WERI-Rb-1 (cell line): ENCODE measurements around the gene PKD2L2.
"Not testable (repeated sequence)": the region's sequence is repeated elsewhere in the genome, so short reads cannot be mapped to it uniquely, and the experiment has no call there.

Experiments
- DNase-seq: peaks from one replicate; pipeline ENCODE4 v3.0.0-alpha.2; 2020
- H3K27ac ChIP-seq: fragments of 250-450 bp; sonication (Bioruptor Pico); 2 replicates; pipeline ENCODE4 v1.5.1; 2020; ENCODE audit warnings: mild to moderate bottlenecking, moderate library complexity
- H3K27me3 ChIP-seq: fragments of 250-450 bp; sonication (Bioruptor Pico); 2 replicates; pipeline ENCODE4 v1.5.1; 2021; ENCODE audit warnings: mild to moderate bottlenecking, low read depth, moderate library complexity; ENCODE audit not compliant: insufficient read depth, severe bottlenecking
- H3K36me3 ChIP-seq: fragments of 250-450 bp; sonication (Bioruptor Pico); 2 replicates; pipeline ENCODE4 v1.5.1; 2020; ENCODE audit warnings: mild to moderate bottlenecking, moderate library complexity
- H3K4me3 ChIP-seq: 2 replicates; pipeline ENCODE4 v1.5.1; 2011; ENCODE audit warnings: low read depth, mild to moderate bottlenecking, control low read depth, low read length
- H3K9me3 ChIP-seq: fragments of 250-450 bp; sonication (Bioruptor Pico); 2 replicates; pipeline ENCODE4 v1.5.1; 2021; ENCODE audit warnings: mild to moderate bottlenecking, moderate library complexity; ENCODE audit not compliant: severe bottlenecking
- CTCF ChIP-seq: IDR thresholded peaks from 2 replicates; pipeline ENCODE4 v1.5.1; 2011; ENCODE audit warnings: low read depth, mild to moderate bottlenecking, control low read depth, inconsistent platforms, low read length

PKD2L2 gene

GRCh38 chr5:137856201-137856600 is 33.1 kb upstream of the PKD2L2 start:
- Histone ChIP-seq H3K9me3 (no peaks in the 10 kb centered on the region), H3K4me3 (no peak overlapping the region), H3K27ac (no peak overlapping the region), H3K27me3 (no peaks in the 10 kb centered on the region), H3K36me3 (no peaks in the 10 kb centered on the region)
- DNase-seq = no peak
- no peak for TF ChIP-seq CTCF

- no peak overlapping the region for H3K4me3 ChIP-seq
- H3K27ac ChIP-seq = no peak overlapping the region
- H3K36me3 ChIP-seq = no peaks in the 10 kb centered on the region
- no peak for TF ChIP-seq CTCF
- no peak for DNase-seq
- no peaks in the 10 kb centered on the region for H3K27me3 ChIP-seq
- no peaks in the 10 kb centered on the region for H3K9me3 ChIP-seq
These were observed 32.1 kb upstream of the PKD2L2 start for GRCh38 chr5:137856916-137857862.

- H3K4me3 ChIP-seq = no peak overlapping the region
These were observed 30.9 kb upstream of the PKD2L2 start for GRCh38 chr5:137858223-137858916.

GRCh38 chr5:137858954-137859353 is 30.3 kb upstream of the PKD2L2 start:
- H3K4me3 ChIP-seq = no peak overlapping the region
- no peak for TF ChIP-seq CTCF

More at GRCh38 chr5:137858223-137858916, 30.9 kb upstream of the PKD2L2 start:
- H3K9me3 ChIP-seq = no peaks in the 10 kb centered on the region
- no peaks in the 10 kb centered on the region for H3K36me3 ChIP-seq
- H3K27me3 ChIP-seq = no peaks in the 10 kb centered on the region
- no peak for DNase-seq
- no peak for TF ChIP-seq CTCF
- H3K27ac ChIP-seq = no peak overlapping the region

GRCh38 chr5:137862251-137862650 is 27.0 kb upstream of the PKD2L2 start:
- no peaks in the 10 kb centered on the region for H3K9me3 ChIP-seq
- no peak for TF ChIP-seq CTCF
- no peaks in the 10 kb centered on the region for H3K27me3 ChIP-seq
- no peak for DNase-seq
- H3K27ac ChIP-seq = no peak overlapping the region
- H3K36me3 ChIP-seq = no peaks in the 10 kb centered on the region
- H3K4me3 ChIP-seq = no peak overlapping the region

More at GRCh38 chr5:137858954-137859353, 30.3 kb upstream of the PKD2L2 start:
- DNase-seq = no peak
- H3K27ac ChIP-seq = no peak overlapping the region
- H3K27me3 ChIP-seq = no peaks in the 10 kb centered on the region
- no peaks in the 10 kb centered on the region for H3K36me3 ChIP-seq
- no peaks in the 10 kb centered on the region for H3K9me3 ChIP-seq

GRCh38 chr5:137863653-137864052 is 25.6 kb upstream of the PKD2L2 start:
- not testable (repeated sequence) for H3K36me3 ChIP-seq, H3K9me3 ChIP-seq, DNase-seq, H3K4me3 ChIP-seq, H3K27me3 ChIP-seq, H3K27ac ChIP-seq
